ENCODE data around the gene ADAM21. TPM values are rescaled to one million over a fixed set of nuclear protein-coding genes. Genes with fewer than 3 reads are reported as not detected.

Gene ADAM21
- total RNA-seq (2014; rRNA removed; shearing (Covaris generic)): 0.04 and 0.19 TPM in 2 replicates

GRCh38 chr14:70451874-70452273, at the start of gene ADAM21:
Gene ADAM21, plus strand, starts transcription at chr14:70452174. Its CDS starts 5,326 bp downstream, at chr14:70457500.

DNA sequence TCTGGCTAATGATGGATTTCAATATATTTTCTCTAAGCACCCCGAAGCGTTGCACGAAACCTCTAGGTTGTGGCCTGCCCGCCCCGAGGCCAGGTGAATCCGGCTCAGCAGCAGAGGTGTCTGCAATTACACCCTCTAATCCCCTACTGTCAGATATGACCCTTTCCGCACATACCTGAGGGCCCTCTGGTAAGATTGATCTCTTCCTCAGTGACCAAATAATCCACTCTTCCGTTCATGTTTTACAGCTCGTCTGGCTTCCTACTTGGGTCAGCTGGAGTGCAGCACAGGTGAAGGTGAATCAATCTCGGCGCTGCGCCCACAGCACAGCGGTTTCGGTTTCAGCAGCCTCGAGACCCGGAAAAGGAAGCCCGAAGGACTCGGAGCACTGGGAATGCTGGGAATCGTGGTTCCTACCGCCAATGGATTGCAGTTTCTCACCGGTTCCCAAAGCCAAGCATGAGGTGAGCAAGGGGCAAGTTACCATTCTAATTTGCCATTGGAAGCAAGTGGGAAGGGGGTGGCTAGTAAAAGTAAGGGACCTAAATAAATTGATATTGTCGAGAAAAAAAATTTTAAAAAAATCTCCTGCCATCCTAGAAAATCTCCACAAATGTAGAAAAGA, 35.1 kb upstream of the ADAM21 start, which contains the start of gene SYNJ2BP:
Gene SYNJ2BP, minus strand, starts transcription at position 366 of the 625 bp plus-strand sequence. Its CDS starts 127 bp downstream, at position 239.

Small RNA genes within 50 kb of the gene (small RNA-seq; reads per million reads assigned to genes)
- not detected for gene RNU6-659P

Other genes starting within 250 kb of the ADAM21 start
- gene COX16, start 92.5 kb upstream of the ADAM21 start, total RNA-seq (2014; rRNA removed; shearing (Covaris generic)): 15.5 and 25.1 TPM in 2 replicates
- 10.3 and 13.5 TPM in 2 replicates for gene SYNJ2BP, start 35.1 kb upstream of the ADAM21 start, total RNA-seq (2014; rRNA removed; shearing (Covaris generic))
- gene ADAM20, start 82.8 kb downstream of the ADAM21 start, total RNA-seq (2014; rRNA removed; shearing (Covaris generic)): 0.23 and 0.48 TPM in 2 replicates
- 25.0 and 31.3 TPM in 2 replicates for gene MED6, start 148.5 kb downstream of the ADAM21 start, total RNA-seq (2014; rRNA removed; shearing (Covaris generic))
- 0.34 TPM in 1 of 2 replicates, not detected in the other for gene TTC9, start 189.7 kb downstream of the ADAM21 start, total RNA-seq (2014; rRNA removed; shearing (Covaris generic))

All from A375 (cell line).